ENCODE data around the gene CCDC146. TPM values are rescaled to one million over a fixed set of nuclear protein-coding genes. Genes with fewer than 3 reads are reported as not detected.

Gene CCDC146
- total RNA-seq, 1 donor from 2014 or later, result 3.2 TPM

GRCh38 chr7:77284616-77285015, 162.2 kb downstream of the CCDC146 start:
- no peak for TF ChIP-seq CTCF (conservative IDR thresholded peaks at IDR 0.05)
- Mint-ChIP-seq H3K9me3 (no peaks in the 10 kb centered on the region), H3K4me1 (no peaks in the 10 kb centered on the region), H3K27me3 (ENCODE audit: low read depth) (no peaks in the 10 kb centered on the region), H3K4me3 (no peak overlapping the region), H3K36me3 (ENCODE audit: low read depth) (peaks cover 4% of the 10 kb centered on the region), H3K27ac (ENCODE audit: unreplicated experiment) (no peak overlapping the region)
- no peak for DNase-seq (ENCODE audit: low read depth, low spot score)

- Mint-ChIP-seq H3K36me3 (ENCODE audit: low read depth) (peaks cover 7% of the 10 kb centered on the region), H3K27me3 (ENCODE audit: low read depth) (no peaks in the 10 kb centered on the region), H3K9me3 (no peaks in the 10 kb centered on the region), H3K4me1 (no peaks in the 10 kb centered on the region), H3K4me3 (no peak overlapping the region), H3K27ac (ENCODE audit: unreplicated experiment) (no peak overlapping the region)
- no peak for TF ChIP-seq CTCF (conservative IDR thresholded peaks at IDR 0.05)
- no peak for DNase-seq (ENCODE audit: low read depth, low spot score)
These were observed 166.4 kb downstream of the CCDC146 start for GRCh38 chr7:77288676-77289320.

- no peak overlapping the region for H3K4me3 Mint-ChIP-seq
- H3K27me3 Mint-ChIP-seq (ENCODE audit: low read depth), result no peaks in the 10 kb centered on the region
- H3K27ac Mint-ChIP-seq (ENCODE audit: unreplicated experiment), result no peak overlapping the region
- H3K36me3 Mint-ChIP-seq (ENCODE audit: low read depth), result peaks cover 7% of the 10 kb centered on the region
- H3K9me3 Mint-ChIP-seq, result no peaks in the 10 kb centered on the region
- DNase-seq (ENCODE audit: low read depth, low spot score), result no peak
- H3K4me1 Mint-ChIP-seq, result no peaks in the 10 kb centered on the region
- no peak for TF ChIP-seq CTCF (conservative IDR thresholded peaks at IDR 0.05)
These were observed 167.0 kb downstream of the CCDC146 start for GRCh38 chr7:77289387-77289786.

GRCh38 chr7:77290425-77290824, 168.0 kb downstream of the CCDC146 start:
- Mint-ChIP-seq H3K4me1 (no peaks in the 10 kb centered on the region), H3K9me3 (no peaks in the 10 kb centered on the region), H3K27me3 (ENCODE audit: low read depth) (no peaks in the 10 kb centered on the region), H3K4me3 (no peak overlapping the region), H3K36me3 (ENCODE audit: low read depth) (peaks cover 7% of the 10 kb centered on the region), H3K27ac (ENCODE audit: unreplicated experiment) (no peak overlapping the region)
- DNase-seq (ENCODE audit: low read depth, low spot score), result no peak
- no peak for TF ChIP-seq CTCF (conservative IDR thresholded peaks at IDR 0.05)

- Mint-ChIP-seq H3K27me3 (ENCODE audit: low read depth) (no peaks in the 10 kb centered on the region), H3K4me1 (no peaks in the 10 kb centered on the region), H3K4me3 (no peak overlapping the region), H3K36me3 (ENCODE audit: low read depth) (peaks cover 20% of the 10 kb centered on the region), H3K27ac (ENCODE audit: unreplicated experiment) (peak overlapping the region; percentile 53), H3K9me3 (peaks cover 12% of the 10 kb centered on the region)
- peak; percentile 20 for TF ChIP-seq CTCF (conservative IDR thresholded peaks at IDR 0.05)
- DNase-seq (ENCODE audit: low read depth, low spot score), result no peak
These were observed 170.6 kb downstream of the CCDC146 start for GRCh38 chr7:77293046-77293445.
